Measurements from ENCODE around the gene BRD1.

Gene BRD1

GRCh38 chr22:49728570-49729271 is 99.0 kb downstream of the BRD1 start:
- ChIA-PET CTCF (interaction anchor here (0.6 kb wide), 1 partner anchor 302 kb away, joined by 7 read pairs; no protein-coding TSS in a partner anchor), POLR2A (ENCODE audit: low non-redundant PET) (no interaction called here)

GRCh38 chr22:49727881-49728569 is 99.6 kb downstream of the BRD1 start:
- TF ChIP-seq CTCF (conservative IDR thresholded peaks at IDR 0.05; ENCODE audit: low read depth) = no peak
- no peak overlapping the region for H3K27ac ChIP-seq
- CTCF ChIA-PET = no interaction called here
- no peak for DNase-seq (ENCODE audit: low spot score)
- POLR2A ChIA-PET (ENCODE audit: low non-redundant PET) = no interaction called here

More at GRCh38 chr22:49728570-49729271, 99.0 kb downstream of the BRD1 start:
- no peak for TF ChIP-seq CTCF (conservative IDR thresholded peaks at IDR 0.05; ENCODE audit: low read depth)
- no peak for DNase-seq (ENCODE audit: low spot score)
- no peak overlapping the region for H3K27ac ChIP-seq

- TF ChIP-seq CTCF (conservative IDR thresholded peaks at IDR 0.05; ENCODE audit: low read depth) = no peak
- no peak overlapping the region for H3K27ac ChIP-seq
- ChIA-PET CTCF (no interaction called here), POLR2A (ENCODE audit: low non-redundant PET) (no interaction called here)
- DNase-seq (ENCODE audit: low spot score) = no peak
Observed at GRCh38 chr22:49727191-49727880, 100.3 kb downstream of the BRD1 start.

GRCh38 chr22:49726701-49727101 is 101.0 kb downstream of the BRD1 start:
- no peak overlapping the region for H3K27ac ChIP-seq
- ChIA-PET CTCF (interaction anchor here (0.6 kb wide), 1 partner anchor 273 kb away, joined by 3 read pairs; no protein-coding TSS in a partner anchor), POLR2A (ENCODE audit: low non-redundant PET) (no interaction called here)
- TF ChIP-seq CTCF (conservative IDR thresholded peaks at IDR 0.05; ENCODE audit: low read depth) = no peak
- DNase-seq (ENCODE audit: low spot score) = no peak

GRCh38 chr22:49726022-49726681 is 101.5 kb downstream of the BRD1 start:
- H3K27ac ChIP-seq = no peak overlapping the region
- CTCF ChIA-PET = interaction anchor here (0.6 to 0.7 kb wide), 2 partner anchors 272 to 614 kb away, joined by 3 read pairs; no protein-coding TSS in a partner anchor
- POLR2A ChIA-PET (ENCODE audit: low non-redundant PET) = no interaction called here
- TF ChIP-seq CTCF (conservative IDR thresholded peaks at IDR 0.05; ENCODE audit: low read depth) = no peak
- no peak for DNase-seq (ENCODE audit: low spot score)

GRCh38 chr22:49725516-49725915 is 102.2 kb downstream of the BRD1 start:
- POLR2A ChIA-PET (ENCODE audit: low non-redundant PET) = no interaction called here
- no peak for TF ChIP-seq CTCF (conservative IDR thresholded peaks at IDR 0.05; ENCODE audit: low read depth)
- DNase-seq (ENCODE audit: low spot score) = no peak
- CTCF ChIA-PET = interaction anchor here (0.7 kb wide), 1 partner anchor 613 kb away, joined by 3 read pairs; no protein-coding TSS in a partner anchor
- no peak overlapping the region for H3K27ac ChIP-seq
